Embryonic facial prominence (tissue), 1 donor: ENCODE results near the gene SOCS1.

Experiments
- DNase-seq: peaks from one replicate; pipeline ENCODE4 v3.0.0-alpha.2; 2016; ENCODE audit errors: extremely low spot score

SOCS1 gene

DNA sequence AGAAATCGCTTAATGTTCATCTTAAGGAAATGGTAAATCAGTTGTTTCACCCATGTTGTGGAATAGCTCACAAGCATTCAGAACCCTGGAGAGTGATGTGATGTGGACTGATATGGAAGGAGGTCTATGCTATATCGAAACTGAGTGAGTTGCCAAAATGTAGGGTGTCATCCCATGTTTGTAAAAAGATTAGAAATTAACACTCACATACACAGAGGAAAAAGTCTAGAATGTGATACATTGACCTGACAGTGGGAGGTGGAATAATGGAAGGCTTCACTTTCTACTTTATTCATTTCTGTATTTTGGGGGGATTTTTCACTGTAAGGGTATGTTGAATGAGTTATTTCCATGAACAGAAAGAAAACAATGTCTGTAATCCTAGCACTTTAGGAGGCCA lies 29.8 kb upstream of the SOCS1 start:
- DNase-seq = no peak

DNA sequence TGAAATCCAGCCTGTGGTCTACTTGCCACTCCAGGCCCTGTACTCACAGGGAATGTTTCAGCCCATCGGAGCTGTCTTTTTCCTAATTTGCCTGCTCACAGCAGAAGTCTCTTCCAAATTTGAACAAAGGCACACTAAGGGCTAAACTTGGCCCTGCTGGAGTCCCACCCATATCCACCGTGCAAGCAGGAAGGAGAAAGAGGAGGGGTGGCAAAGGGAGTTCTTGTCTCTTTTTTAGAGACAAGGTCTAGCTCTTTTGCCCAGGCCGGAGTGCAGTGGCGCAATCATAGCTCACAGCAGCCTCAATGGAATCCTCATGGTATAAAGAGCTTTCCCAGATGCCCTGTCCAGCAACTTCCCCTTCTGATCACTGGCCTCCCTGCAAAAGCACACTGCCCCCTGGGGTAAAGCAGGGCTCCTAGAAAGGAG lies 27.8 kb upstream of the SOCS1 start:
- no peak for DNase-seq

DNA sequence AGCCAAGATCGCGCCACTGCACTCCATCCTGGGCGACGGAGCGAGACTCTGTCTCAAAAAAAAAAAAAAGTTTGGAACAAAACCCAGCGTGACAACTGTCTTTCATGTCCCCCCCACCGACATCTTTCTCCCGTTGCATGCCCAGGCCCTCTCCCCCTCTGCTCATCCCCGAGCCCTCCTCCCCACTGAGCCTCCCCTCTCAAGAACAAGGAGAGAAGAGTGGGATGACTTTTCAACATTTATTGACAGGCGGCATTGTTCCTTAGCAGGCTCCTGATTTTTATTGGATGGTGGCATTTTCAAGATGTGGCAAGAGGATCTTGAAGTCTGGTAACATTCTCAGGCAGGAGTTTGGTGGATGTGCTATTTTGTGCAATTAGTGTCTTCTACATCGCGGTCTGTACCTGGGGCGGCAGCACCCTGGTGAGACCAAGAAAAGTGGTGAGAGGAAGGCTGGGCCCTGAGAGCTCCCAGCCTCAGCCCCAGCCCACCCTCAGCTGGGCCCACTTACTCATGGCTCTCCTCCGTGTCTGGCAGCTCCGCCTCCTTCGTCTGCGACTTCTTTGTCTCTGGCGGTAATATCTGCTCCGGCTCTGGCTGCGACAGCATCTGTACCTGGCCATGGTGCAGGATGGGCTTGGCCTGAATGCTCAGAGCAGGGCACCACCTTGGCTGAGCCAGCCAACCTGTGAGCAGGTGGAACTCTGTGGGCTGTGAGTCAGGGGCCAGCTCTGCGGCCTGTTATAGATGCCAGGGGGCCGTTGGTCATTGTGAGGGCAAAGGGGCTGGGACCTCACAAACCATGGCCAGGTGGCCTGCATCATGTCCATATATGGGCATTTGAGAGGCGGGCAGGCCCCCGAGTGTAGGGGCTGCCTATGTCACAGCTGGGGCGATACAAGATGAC lies 24.9 kb upstream of the SOCS1 start, which contains the start of gene PRM1:
Gene PRM1, minus strand, starts transcription at position 715 of the 907 bp plus-strand sequence. Its CDS starts 92 bp downstream, at position 623.
- no peak for DNase-seq

DNA sequence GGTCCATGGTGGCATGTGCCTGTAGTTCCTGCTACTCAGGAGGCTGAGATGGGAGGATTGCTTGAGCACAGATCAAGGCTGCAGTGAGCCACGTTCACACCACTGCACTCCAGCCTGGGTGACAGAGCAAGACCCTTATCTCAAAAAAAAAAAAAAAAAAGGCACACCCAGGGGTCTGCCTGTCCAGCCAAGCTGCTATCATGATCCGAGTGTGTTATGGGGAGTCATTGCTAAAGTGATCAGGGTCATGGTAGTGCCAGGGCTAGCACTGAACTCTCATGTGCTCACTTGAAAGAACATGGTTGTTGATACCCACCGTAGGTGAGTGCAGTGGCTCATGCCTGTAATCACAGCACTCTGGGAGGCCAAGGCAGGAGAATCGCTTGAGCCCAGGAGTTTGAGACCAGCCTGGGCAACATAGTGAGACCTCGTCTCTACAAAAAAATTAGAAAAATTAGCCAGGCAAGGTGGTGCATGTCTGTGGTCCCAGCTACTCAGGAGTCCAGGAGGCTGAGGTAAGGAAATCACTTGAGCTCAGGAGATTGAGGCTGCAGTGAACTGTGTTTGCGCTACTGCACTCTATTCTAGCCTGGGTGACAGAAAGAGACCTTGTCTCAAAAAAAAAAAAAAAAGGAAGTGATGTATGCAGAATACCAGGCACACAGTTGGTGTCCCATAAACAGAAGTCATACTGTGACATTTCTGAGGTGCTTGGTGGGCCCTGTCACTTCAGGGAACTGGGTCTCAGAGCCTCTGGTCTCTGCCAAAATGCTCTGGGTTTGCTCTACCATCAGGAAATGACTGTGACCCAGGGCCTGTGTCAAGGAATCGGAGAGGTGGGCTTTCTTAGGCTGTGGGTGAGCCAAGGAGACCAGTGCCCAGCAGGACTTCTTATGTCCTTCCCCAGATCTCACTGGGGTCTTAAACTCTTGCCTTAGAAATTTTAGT lies 23.0 kb upstream of the SOCS1 start:
- no peak for DNase-seq

DNA sequence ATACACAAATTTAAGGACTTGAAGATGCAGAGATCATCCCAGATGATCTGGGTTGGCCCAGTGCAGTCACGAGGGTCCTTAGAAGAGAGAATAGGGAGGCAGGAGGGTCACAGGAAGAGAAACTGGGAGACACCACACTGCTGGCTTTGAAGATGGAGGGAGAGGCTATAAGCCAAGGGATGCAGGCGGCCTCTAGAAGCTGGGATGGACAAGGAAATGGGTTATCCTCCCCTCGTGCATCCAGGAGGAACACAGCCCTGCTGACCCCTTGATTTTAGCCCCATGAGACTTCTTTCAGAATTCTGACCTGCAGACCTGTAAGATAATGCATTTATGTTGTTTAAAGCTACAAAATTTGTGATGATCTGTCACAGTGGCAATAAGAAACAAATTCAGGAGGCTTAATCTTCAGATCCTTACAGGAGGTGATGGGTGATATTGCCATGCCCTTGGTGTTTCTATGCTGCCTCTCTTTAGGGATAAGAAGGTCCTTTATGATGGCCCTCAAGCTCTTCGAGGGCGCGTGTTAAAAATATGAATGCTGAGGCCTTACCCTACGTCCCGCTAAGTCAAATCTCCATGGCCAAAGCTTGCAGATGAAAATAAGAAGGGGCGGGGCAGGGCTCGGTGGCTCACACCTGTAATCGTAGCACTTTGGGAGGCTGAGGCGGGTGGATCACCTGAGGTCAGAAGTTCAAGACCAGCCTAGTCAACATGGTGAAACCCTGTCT lies 21.8 kb upstream of the SOCS1 start:
- DNase-seq = no peak

DNA sequence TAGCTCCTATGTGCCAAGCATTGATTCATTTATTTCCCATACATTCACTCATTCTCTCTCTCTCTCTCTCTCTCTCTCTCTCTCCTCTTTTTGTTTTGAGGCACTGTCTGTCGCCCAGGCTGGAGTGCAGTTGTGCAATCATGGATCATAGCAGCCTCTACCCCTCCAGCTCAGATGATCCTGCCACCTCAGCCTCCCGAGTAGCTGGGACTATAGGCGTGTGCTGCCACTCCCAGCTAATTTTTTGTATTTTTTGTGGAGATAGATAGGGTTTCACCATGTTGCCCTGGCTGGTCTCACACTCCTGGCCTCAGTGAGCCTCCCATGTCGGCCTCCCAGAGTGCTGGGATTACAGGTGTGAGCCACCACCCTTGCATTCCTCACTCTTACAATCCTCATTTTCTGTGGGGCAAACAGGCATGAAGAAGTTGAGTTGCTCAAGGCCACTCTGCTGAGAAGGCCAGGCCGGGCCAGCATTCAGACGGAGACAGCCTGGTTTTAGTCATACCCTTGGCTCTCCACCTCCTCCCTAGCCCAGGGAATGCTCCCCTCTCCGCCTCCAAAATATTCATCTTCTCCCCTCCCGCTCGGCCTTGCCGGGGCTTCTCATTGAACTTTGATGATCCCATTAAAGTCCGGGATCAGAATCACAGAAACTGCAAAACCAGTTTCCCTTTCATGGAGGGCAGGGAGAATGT lies 21.0 kb upstream of the SOCS1 start:
- no peak for DNase-seq

DNA sequence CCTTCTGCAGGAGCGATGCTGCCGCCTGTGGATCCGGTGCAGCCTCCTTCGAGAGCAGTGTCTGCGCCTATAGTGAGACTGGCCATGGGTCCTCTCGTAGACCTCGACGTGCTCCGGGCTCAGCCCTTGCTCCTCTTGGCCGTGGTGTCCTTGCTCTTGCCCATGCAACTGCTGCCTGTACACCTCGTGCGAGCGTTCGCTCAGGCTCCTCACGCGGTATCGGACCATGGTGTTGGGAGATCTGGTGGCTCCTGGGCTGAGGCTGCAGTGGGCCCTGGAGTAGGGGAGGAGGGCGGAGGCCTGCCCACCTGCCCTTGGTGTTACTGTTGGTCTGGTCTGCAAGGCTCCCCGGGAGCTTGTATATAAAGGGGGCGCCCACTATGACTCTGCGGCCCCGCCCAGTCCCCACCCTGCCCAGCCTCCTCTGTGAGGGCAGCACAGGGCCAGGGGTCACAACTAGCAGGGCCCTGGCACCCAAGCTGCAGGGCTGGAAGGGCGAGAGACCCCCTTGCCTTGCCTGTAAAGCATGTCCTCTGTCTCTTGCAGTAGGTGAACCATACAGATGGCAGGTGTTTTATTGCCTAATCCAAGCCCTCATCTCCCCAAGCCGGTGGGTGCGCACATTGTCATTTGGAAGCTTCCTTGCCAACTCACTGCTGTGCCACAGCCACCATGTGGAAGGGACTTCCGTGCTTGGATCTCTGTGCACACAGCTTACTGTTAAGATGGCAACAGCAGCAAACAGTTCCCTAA lies 20.3 kb upstream of the SOCS1 start, which contains the start of gene PRM2:
Gene PRM2, minus strand, starts transcription at position 338 of the 753 bp plus-strand sequence. Its CDS starts 110 bp downstream, at position 228.
- no peak for DNase-seq

DNA sequence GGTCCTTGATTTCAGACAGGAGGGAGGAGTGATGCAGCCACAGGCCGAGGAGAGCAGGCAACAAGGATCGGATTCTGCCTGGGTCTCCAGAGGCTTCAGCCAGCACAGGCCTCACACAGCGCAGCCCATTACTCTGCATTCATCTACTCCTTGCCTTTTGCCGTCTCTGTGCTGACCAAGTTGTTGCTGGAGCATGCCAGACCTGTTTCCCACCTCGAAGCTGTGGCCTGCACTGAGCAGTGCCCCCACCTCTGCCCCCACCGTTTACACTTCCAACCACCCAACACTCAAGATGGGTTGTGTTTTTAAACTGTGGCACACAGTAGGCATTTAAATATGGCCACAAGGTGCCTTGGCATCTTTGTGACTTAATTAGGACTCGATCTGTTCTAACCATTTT lies 19.0 kb upstream of the SOCS1 start:
- DNase-seq = no peak

DNA sequence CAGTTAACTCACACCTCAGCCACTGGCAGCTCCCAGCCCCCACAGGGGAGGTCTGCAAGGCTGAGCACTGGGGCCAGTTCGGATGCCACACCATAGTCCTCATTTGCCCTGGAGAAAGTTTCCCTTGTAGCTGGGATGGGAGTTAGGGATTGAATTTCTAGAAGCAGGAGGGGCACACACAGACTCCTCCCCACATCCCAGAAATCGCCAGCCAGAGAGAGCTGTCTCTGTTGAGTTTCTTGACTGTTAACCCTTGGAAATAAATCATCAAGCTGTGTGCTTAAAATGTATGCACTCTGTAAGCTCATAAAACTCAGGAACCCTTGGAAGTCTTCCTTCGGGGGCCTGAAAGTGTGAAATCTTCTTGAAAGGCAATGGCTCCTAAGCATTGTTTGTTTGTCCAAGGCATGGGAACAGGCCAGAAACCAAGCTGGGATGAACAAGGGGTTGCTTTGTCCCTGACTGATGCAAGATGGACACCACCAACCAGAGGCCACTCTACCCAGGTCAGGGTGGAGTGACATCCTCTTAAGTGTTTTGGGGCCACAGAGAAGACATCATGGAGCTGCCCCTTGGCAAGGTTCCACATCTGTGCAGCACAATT lies 17.8 kb upstream of the SOCS1 start:
- DNase-seq = no peak

DNA sequence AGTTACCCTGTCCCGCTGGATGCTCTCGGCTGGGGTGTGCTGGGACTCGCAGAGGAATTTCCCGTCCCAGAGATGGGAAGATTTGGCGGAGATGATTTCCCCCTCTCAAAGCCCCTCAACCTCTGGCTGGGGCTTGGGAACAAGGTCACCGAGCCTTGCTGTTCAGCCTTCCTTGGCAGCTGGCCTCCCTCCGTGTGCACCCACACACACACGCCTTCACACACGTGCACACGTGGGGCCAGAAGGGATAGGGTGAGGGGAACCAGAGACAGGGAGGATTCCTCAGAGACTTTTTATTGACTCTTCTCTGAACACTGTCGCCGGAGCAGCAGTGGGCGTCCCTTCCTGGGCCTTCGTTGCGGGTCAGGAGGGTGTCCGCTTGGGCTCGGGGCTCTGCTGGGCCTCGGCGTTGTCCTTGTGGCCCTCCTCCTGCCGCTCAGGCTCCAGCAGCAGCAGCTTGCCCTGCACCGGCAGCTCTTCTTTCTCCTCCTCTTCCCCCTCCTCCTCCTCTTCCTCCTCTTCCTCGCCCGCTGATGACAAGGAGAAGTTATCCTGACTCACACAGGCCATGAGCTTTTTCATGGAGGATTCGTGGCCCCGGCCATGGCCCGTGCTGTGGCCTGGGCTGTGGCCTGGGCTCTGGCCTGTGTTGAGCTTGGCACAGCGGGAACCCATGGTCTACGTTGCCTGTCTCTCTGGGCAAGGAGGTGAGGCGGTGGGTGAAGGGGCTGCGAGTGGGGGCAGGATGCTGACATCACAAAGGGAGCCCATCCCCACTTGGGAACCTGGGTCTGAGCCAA lies 17.1 kb upstream of the SOCS1 start, which contains the start of gene PRM3:
Gene PRM3, minus strand, starts transcription at position 709 of the 800 bp plus-strand sequence. Its CDS starts 34 bp downstream, at position 675.
- DNase-seq = no peak

DNA sequence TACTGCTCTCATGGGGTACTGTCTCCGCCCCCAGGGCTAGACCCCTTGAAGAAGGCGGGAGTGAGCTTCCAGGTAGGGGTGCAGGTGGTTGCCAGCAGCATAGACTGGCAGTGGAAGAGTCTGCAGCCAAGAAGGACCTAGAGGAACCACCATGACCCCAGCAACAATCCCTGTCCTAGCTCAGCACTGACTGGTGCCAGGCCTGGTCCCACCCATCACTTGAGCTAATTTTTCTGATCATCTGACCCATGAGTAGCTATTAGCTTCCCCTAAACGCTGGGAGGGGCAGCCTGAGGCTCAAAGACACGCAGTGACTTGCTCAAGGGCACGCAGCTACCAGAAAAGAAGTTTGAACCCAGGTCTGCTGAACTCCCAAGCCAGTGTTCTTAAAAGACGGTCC lies 16.5 kb upstream of the SOCS1 start:
- DNase-seq = no peak

DNA sequence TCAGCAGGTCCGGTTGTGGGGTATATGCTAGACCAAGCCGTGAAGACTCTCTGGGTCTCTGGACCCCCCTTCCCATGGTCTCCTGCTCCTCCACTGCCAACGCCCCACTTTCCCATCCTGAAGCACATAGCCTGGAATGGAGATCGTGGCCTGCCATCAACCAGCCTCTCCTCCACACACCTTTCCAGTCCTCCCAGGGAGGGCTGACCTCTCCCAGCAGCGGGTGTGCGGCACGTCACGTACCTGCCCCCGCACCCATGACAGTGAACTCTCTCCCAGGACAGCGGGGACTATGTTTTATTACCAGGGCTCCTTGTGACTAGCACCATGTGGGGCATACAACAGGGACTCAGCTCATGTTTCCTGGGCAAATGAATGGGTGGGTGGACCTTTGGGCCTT lies 15.6 kb upstream of the SOCS1 start:
- DNase-seq = no peak

DNA sequence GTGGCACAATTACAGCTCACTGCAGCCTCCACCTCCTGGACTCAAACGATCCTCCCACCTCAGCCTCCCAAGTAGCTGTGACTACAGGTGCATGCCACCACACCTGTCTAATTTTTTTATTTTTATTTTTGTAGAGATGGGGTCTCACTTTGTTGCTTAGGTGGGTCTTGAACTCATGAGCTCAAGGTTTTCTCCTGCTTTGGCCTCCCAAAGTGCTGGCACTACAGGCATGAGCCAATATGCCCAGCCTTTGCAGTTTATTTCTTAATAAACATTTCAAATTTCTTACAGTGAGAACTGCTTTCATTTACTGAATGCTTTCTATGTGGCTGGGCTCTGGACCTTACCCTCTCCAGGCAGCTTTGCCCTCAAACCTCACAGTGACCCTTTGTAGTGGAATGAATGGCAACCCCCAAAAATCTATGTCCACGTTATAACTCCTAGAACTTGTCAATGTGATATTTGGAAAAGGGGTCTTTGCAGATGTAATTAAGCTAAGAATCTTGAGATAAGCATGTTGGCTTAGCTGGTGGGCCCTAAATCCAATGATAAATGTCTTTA lies 14.7 kb upstream of the SOCS1 start:
- no peak for DNase-seq

DNA sequence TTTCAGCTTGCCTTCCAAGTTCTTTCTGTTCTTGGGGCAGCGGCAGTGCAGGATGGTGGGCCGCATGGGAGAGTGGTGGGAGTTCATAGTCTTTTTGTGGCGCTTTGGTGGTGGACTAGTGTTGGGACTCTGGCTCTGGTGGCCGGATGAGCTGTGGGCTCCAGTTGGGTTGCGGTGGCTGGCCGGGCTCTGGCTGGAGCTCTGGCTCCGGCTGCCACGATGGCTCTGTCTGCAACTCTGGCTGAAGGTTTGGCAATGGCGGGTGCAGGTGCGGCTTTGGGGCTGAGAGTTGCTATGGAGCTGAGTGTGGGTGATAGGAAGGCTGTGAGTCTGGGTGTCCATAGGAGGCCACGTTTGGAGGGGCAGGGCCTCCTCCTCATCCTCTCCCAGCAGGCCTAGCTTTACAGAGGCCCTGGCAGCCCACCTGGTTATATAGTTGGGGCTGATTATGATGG lies 12.9 kb upstream of the SOCS1 start, which contains the start of gene TNP2:
Gene TNP2, minus strand, starts transcription at position 405 of the 455 bp plus-strand sequence. Its CDS starts 63 bp downstream, at position 342.
- DNase-seq = no peak

DNA sequence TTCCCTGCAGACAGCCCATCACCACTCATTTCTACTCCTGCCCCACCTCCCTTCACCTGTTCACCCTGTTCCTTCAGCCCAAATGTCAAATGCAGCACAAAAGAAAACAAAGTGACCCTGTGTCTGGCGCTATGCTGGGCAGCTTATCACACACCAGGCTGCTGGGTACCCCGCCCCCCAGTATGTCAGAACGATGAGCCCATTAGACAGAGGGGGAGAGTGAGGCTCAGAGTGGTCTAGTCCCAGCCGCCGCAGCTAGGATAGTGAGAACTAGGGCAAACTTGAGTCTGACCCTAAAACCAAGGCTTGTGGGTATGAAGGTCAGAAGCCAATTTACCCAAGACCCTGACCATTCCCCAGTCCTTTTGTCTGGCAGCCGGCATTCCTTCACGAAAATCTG lies 9.1 kb upstream of the SOCS1 start:
- DNase-seq = no peak

DNA sequence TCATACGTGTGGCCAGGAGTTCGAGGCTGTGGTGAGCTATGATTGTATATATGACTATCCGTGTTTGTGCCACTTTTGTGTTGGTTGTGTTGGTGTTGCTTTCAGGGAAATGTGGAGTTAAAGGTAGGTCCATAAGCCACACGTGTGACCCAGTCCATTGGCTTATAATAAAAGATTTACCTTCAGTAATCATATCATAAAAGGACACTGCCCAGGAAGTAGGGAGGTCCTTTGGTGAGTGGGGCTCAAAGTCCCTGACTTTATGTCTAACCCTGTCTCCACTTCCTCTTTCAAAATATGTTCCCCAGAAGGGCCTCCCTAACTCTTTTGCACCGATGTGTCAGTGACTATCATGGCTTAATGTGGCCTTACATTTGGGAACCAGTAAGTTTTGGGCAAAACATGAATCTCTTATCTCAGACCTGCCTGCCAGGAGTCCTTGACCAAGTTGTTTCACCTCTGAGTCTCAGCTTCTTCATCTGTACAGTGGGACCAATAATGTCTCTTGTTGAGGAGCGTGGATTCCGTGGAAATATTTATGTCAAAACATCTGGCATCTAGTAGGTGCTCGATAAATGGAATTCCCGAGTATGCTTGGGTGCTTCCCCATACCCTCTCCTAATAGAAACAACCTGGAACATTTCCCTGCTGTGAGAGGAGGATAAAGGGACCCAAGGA lies 8.3 kb upstream of the SOCS1 start:
- no peak for DNase-seq

DNA sequence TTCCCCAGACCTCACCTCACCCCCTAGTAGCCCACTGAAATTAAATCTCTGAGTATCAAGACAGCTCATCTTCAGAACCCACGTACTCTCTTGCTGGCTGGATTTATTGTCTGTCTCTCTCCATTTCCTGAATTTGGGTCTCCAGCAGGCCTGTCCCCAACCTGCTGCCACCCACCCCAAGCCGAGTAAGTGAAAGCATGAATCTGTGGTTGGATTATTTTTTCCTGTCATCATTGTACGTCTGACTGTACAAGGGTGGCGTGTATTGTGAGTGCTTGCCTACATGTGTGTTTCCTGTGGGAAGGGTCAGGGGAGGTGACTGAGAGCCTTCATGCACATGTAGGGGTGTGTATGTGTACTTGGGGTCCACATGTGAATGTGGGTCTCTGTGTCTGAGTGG lies 7.7 kb upstream of the SOCS1 start:
- no peak for DNase-seq

DNA sequence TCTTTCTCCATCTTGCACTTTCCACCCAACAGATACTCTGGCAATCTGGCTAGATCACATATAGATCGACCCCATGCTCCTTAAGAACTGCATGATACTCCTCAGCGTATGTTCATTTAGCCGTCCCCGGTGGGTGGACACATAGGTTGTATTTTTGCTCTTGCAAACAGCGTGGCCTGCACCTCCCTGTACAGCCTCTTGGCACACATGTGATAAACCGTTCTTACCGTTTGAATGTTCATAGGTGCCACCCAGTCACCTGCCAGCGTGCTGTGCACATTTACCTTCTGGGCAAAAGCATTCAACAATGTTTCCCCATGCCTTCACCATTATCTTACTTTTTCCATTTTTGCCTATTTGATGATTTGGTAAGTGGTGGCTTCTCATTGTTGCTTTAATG lies 6.9 kb upstream of the SOCS1 start:
- no peak for DNase-seq
